Adipocyte (in vitro differentiated cells): ENCODE measurements around the gene ITM2B.
A peak's percentile ranks its signal among the peaks of the same experiment; 100 is the strongest.

Experiments
- DNase-seq: peaks from one replicate; pipeline ENCODE4 v3.0.0-alpha.2; 2015; ENCODE audit warnings: low read depth
- H3K27me3 ChIP-seq: replicated peaks from 2 replicates; pipeline ENCODE4 v1.7.0; 2013; ENCODE audit warnings: mild to moderate bottlenecking, low read length, moderate library complexity; ENCODE audit not compliant: control insufficient read depth, insufficient read depth
- H3K36me3 ChIP-seq: 2 replicates; pipeline ENCODE4 v1.7.0; 2013; ENCODE audit warnings: low read length, mild to moderate bottlenecking, moderate library complexity; ENCODE audit not compliant: control insufficient read depth, insufficient read depth, severe bottlenecking
- H3K4me1 ChIP-seq: 2 replicates; pipeline ENCODE4 v1.7.0; 2013; ENCODE audit warnings: mild to moderate bottlenecking, low read length, moderate library complexity; ENCODE audit not compliant: control insufficient read depth, insufficient read depth
- H3K4me3 ChIP-seq: 2 replicates; pipeline ENCODE4 v1.7.0; 2013; ENCODE audit warnings: mild to moderate bottlenecking, low read length, moderate library complexity
- H3K9ac ChIP-seq: 2 replicates; pipeline ENCODE4 v1.7.0; 2013; ENCODE audit warnings: mild to moderate bottlenecking, low read length, moderate library complexity
- H3K9me3 ChIP-seq: 2 replicates; pipeline ENCODE4 v1.7.0; 2013; ENCODE audit warnings: mild to moderate bottlenecking, low read length, moderate library complexity; ENCODE audit not compliant: control insufficient read depth

Gene ITM2B

DNA sequence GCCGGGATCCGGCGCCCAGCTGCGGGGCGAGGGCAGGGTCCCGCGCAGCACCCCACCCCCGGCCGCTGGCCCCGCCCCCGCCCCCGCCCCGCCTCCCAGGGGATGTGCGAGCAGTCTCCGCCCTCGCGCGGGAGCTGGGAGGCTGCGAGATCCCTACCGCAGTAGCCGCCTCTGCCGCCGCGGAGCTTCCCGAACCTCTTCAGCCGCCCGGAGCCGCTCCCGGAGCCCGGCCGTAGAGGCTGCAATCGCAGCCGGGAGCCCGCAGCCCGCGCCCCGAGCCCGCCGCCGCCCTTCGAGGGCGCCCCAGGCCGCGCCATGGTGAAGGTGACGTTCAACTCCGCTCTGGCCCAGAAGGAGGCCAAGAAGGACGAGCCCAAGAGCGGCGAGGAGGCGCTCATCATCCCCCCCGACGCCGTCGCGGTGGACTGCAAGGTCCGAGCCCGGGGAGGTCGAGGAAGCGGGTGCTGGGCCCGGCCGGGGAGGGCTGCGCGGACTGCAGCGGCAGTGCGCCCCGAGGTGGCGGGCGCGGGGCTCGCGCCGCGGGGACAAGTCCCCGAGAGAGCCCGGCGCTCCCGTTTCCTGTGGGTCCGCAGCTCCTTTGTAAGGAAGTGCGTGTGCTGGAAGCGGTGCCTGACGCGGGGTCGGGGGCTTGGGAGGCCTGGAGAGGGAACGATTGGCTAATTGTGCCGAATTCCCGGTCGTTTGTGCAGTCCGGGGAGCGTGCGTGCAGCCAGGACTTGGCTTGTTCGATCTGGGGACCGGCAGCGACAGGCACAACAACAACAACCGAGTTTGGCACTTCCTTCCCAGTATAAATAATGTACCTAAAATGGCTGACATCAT is at the start of gene ITM2B:
Gene ITM2B (plus strand): TSS at position 161 of the 843 bp plus-strand sequence. CDS start 155 bp downstream, at position 316.
- Histone ChIP-seq H3K4me3 (peak within 1 kb of the TSS; percentile 98), H3K9me3 (no peaks in the 10 kb centered on the region), H3K4me1 (peaks cover 56% of the 10 kb centered on the region), H3K9ac (peak within 1 kb of the TSS; percentile 98), H3K27me3 (no peaks in the 10 kb centered on the region), H3K36me3 (no peaks in the 10 kb centered on the region)
- DNase-seq = peak; percentile 86

DNA sequence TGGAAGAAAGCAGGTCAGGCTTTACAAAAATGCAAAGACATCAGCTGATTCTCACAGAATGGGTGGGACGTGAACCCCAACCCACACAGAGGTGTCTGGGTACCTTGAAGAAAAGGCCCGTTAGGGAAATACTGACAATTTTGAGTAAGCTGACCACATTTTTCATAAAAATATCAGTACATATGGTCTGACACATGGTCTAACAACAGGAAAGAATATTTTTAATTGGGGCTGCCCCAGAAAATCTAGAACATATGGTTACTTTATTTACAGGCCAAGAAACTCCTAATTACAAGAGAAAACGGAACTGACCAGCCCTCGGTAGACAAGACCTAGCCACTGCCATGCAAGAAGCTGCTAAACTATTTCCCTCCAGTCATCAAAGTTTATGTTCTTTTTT is 48.7 kb upstream of the ITM2B start:
- no peak for DNase-seq
- H3K4me1 ChIP-seq = peaks cover 11% of the 10 kb centered on the region
- no peak overlapping the region for H3K4me3 ChIP-seq
- no peaks in the 10 kb centered on the region for H3K36me3 ChIP-seq
- no peaks in the 10 kb centered on the region for H3K9me3 ChIP-seq
- H3K27me3 ChIP-seq = no peaks in the 10 kb centered on the region
- peak overlapping the region; percentile 39 for H3K9ac ChIP-seq

DNA sequence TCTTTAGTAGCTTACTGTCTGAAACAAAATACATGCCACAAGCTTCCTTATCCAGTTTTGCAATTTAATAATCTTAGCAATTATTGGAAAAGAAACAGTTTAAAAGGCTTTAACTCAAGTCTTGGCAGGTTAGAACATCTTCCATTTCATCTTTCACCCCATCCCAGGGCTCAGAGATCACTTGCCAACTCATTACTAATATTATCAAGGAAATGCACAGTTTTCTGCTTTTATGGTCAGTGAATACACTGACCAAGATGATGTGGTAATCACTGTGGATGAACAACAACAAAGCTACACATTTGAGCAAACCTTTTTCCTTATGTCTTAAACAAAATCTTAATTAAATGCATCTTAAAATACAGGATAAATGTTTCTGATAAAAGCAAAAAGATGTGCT is 48.0 kb upstream of the ITM2B start:
- Histone ChIP-seq H3K27me3 (no peaks in the 10 kb centered on the region), H3K36me3 (no peaks in the 10 kb centered on the region), H3K9ac (peak overlapping the region; percentile 39), H3K4me3 (no peak overlapping the region), H3K9me3 (no peaks in the 10 kb centered on the region), H3K4me1 (peaks cover 11% of the 10 kb centered on the region)
- DNase-seq = no peak

DNA sequence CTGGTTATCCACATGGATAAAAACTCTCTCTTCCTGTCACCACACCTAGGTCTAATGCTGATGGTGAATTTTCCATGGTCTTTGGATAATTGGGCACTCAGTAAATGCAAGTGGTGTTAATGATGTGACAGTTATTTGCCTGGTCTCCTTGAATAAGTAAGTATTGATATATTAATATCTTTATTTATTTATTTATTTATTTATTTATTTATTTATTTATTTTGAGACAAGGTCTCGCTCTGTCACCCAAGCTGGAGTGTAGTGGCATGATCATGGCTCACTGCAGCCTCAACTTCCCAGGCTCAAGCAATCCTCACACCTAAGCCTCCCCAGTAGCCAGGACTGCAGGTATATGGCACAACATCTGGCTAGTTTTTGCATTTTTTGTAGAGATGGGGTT is 46.3 kb upstream of the ITM2B start:
- Histone ChIP-seq H3K4me1 (peaks cover 11% of the 10 kb centered on the region), H3K9me3 (no peaks in the 10 kb centered on the region)
- DNase-seq = no peak

DNA sequence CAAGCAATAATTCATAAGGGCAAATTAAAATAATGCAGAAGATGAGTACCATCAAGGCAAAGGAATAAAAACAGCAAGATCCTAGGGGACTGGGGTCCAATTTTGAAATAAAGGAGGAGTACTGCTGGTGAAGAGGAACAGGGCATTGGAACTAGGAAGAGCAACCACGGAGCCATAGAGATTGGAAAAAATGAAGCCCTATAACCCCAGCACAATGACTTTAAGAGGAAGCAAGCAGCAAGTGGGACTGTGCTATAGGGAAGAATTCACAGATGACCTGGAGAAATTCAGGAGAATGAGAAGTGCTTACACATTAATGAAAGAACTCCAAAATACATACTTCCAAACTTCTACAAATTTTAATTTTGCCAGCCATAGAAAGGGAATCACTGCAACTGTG is 44.9 kb upstream of the ITM2B start:
- no peak for DNase-seq
- H3K4me1 ChIP-seq = peaks cover 11% of the 10 kb centered on the region
- no peak overlapping the region for H3K4me3 ChIP-seq
- H3K9ac ChIP-seq = no peak overlapping the region
- no peaks in the 10 kb centered on the region for H3K27me3 ChIP-seq
- H3K36me3 ChIP-seq = no peaks in the 10 kb centered on the region
- no peaks in the 10 kb centered on the region for H3K9me3 ChIP-seq

More for the DNA sequence above, 46.3 kb upstream of the ITM2B start:
- Histone ChIP-seq H3K27me3 (no peaks in the 10 kb centered on the region), H3K4me3 (no peak overlapping the region), H3K36me3 (no peaks in the 10 kb centered on the region), H3K9ac (no peak overlapping the region)

DNA sequence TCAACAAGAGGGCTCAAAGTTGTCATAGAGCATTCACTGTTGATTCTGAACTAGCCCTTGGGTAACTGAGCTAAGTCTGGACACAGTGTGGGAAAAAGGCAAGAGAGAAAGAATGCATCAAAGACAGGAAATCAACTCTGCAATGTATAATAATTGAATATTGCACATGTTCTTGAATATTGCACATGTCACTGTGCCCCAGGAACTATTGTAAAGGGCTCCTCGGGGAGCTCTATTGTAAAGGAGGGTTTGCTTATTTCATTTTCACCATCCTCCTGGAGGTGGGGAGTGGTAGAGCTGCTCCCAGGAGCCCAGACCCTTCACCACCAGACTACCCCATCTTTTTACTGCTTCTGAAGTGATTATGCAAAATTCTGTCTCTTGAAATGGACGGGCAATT is 44.4 kb upstream of the ITM2B start:
- Histone ChIP-seq H3K4me3 (no peak overlapping the region), H3K9ac (no peak overlapping the region), H3K36me3 (no peaks in the 10 kb centered on the region), H3K27me3 (no peaks in the 10 kb centered on the region), H3K4me1 (peaks cover 11% of the 10 kb centered on the region), H3K9me3 (no peaks in the 10 kb centered on the region)
- no peak for DNase-seq

DNA sequence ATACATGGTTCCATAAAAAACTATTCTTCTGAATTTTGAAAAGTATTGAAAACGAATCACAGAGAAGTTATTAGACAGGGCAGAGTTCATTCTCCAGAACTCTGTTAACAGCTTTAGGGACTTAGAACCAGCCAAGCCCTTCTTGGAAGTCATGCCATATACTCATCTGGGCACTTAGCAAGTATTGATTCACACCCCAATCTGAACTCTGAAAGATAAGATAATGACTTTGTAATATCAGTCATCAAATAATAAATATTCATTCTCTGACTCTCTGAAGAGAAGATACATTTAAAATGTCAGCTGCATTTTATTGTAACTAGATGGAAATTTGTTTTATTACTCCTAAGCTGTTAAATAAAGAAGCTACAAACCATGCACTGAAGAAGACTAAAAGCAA is 43.8 kb upstream of the ITM2B start:
- DNase-seq = no peak
- Histone ChIP-seq H3K9ac (no peak overlapping the region), H3K9me3 (no peaks in the 10 kb centered on the region), H3K36me3 (no peaks in the 10 kb centered on the region), H3K4me1 (peaks cover 11% of the 10 kb centered on the region), H3K27me3 (no peaks in the 10 kb centered on the region), H3K4me3 (no peak overlapping the region)

DNA sequence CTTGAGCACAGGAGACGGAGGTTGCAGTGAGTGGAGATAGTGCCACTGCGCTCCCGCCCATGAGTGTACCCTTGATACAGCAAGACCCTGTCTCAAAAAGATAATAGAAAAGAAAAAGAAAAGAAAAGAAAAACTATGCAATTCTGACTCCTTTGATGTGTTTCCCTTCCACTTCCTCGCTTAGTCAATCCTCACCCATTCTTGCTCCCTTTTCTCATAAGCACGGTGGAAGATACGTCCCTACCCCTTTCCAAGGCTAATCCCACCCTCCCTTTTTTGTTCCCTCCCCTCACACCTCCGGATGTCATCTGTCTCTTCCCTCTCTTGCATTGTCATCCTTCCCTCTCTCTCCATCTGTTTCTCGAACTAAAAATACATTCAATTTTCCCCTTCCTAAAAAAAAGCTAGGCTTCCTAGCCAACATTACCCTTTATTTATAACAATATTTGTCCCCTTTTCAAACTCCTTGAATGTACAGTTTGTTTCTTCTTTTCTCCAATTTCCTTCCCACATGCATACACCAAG is 40.5 kb upstream of the ITM2B start:
- Histone ChIP-seq H3K4me3 (no peak overlapping the region), H3K9me3 (no peaks in the 10 kb centered on the region), H3K9ac (no peak overlapping the region), H3K4me1 (no peaks in the 10 kb centered on the region), H3K27me3 (no peaks in the 10 kb centered on the region), H3K36me3 (no peaks in the 10 kb centered on the region)
- DNase-seq = no peak

DNA sequence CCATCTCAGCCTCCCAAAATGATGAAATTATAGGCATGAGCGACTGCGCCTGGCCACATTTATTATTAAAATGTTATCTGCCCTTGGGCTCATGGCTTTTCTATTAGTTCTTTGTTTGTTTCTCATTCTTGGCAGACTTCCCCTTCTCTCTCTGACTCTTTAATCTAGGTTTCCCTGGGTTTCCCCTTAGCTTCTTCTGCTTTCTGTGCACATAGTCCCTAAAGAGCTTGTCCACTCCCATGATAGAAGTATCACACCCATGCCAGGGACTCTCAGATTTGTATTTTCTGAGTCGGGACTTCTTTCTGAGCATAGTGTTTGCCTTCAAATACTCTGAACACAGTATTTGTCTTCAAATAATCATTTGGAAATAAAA is 38.6 kb upstream of the ITM2B start:
- Histone ChIP-seq H3K36me3 (no peaks in the 10 kb centered on the region), H3K27me3 (no peaks in the 10 kb centered on the region), H3K9ac (no peak overlapping the region), H3K4me1 (no peaks in the 10 kb centered on the region), H3K4me3 (no peak overlapping the region), H3K9me3 (no peaks in the 10 kb centered on the region)
- DNase-seq = no peak

DNA sequence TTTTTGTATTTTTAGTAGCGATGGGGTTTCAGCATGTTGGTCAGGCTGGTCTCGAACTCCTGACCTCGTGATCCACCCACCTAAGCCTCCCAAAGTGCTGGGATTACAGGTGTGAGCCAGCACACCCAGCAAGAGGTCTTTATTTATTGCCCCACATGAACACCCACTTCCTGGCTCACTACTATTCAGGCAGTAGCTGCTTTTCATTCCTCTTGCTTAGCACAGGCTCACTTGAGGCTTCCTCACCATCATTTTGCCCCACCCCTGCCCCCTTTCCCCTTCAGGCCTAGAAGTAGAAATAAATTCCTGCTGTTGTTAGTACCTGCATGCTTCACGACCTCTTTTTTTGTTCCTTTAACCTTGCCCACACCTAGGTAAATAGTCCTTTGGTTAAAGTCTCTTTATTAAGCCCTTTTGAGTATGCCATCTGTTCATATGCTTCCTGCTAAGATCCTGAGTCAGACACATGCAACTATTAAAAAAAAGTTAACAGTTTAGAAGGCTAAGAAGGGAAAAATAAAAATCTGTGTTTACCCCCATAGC is 33.5 kb upstream of the ITM2B start:
- Histone ChIP-seq H3K4me3 (no peak overlapping the region), H3K9me3 (no peaks in the 10 kb centered on the region), H3K27me3 (no peaks in the 10 kb centered on the region), H3K9ac (no peak overlapping the region), H3K4me1 (no peaks in the 10 kb centered on the region), H3K36me3 (no peaks in the 10 kb centered on the region)
- DNase-seq = no peak

DNA sequence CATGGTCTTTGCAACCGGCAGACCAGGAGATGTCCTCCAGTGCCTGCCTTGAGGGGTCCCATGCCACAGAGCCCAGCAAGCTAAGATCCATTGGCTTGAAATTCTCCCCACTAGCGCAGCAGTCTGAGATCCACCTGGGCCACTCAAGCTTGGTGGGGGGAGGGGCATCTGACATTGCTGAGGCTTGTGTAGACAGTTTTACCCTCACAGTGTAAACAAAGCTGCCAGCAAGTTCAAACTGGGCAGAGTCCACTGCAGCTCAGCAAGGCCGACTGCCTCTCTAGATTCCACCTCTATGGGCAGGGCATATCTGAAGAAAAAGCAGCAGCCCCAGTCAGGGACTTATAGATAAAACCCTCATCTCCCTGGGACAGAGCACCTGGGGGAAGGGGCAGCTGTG is 32.0 kb upstream of the ITM2B start:
- no peaks in the 10 kb centered on the region for H3K9me3 ChIP-seq
- H3K9ac ChIP-seq = no peak overlapping the region
- DNase-seq = no peak
- no peaks in the 10 kb centered on the region for H3K4me1 ChIP-seq
- H3K27me3 ChIP-seq = no peaks in the 10 kb centered on the region
- H3K4me3 ChIP-seq = no peak overlapping the region
- no peaks in the 10 kb centered on the region for H3K36me3 ChIP-seq
